Measurements from ENCODE around the gene SUSD2.

- TF ChIP-seq CTCF (IDR thresholded peaks at IDR 0.05; ENCODE audit: low read depth, low read length): no peak
- no peak for TF ChIP-seq EZH2phosphoT487 (IDR thresholded peaks at IDR 0.05; ENCODE audit: low read depth)
These were observed 37.1 kb upstream of the SUSD2 start for GRCh38 chr22:24144056-24144777.
